ENCODE measurements around the gene AFAP1L2. TPM values are rescaled to one million over a fixed set of nuclear protein-coding genes. Genes with fewer than 3 reads are reported as not detected.

Gene AFAP1L2
- total RNA-seq, 1 donor = 0.94 TPM

DNA sequence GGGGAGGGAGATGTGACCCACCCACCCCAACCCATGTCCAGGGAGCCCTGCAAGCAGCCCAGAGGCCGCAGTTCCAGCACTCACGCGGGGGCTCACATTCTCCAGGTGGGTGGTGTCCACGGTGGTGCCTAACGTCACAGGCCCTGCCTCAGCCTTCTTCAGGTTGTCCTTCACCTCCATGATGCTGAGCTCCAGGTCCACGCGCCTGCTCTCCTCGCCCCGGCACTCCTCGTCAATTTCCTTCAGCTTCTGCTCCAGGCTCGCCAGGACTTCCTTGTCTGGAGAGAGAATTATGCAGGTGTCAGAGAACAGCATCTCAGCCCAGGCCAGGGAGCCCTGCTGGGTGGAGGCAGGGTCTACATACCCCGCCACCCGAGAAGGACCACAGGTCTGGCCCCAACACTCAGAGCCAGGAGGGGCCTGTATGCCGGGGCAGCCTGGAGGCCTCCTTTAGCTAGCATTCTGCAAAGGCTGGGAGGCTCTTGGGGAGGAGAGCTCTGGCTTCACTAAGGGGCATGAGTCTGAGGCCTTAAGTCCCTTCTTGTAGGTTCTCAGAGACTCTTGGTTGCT lies 107.1 kb downstream of the AFAP1L2 start:
- no peak overlapping the region for H3K4me3 ChIP-seq (ENCODE audit: low read length)
- H3K27me3 ChIP-seq (ENCODE audit: insufficient read depth, low read length) = no peaks in the 10 kb centered on the region
- H3K4me1 ChIP-seq (ENCODE audit: insufficient read depth, low read length) = no peaks in the 10 kb centered on the region
- H3K9me3 ChIP-seq (ENCODE audit: low read depth, low read length) = peaks cover 14% of the 10 kb centered on the region

DNA sequence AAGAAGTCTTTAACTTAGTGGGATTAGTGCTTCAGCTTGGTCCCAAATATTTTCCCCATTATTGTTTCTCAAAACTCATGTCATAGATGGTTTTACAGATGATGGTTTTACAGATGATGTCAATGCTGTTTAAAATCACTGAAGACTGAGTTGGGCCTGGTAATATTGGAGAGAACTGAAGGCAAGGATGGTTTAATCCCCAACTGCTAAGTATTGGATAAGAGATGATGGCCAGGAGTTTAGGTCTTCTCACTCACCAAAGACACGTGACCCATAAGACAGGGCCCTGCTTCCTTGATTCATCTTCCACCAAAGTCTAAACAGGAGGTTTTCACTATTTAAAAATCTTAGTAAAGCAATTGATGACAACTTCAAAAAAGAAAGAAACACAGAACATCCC lies 108.9 kb downstream of the AFAP1L2 start:
- Histone ChIP-seq H3K4me3 (ENCODE audit: low read length) (no peak overlapping the region), H3K27me3 (ENCODE audit: insufficient read depth, low read length) (no peaks in the 10 kb centered on the region), H3K9me3 (ENCODE audit: low read depth, low read length) (peaks cover 14% of the 10 kb centered on the region), H3K4me1 (ENCODE audit: insufficient read depth, low read length) (no peaks in the 10 kb centered on the region)

DNA sequence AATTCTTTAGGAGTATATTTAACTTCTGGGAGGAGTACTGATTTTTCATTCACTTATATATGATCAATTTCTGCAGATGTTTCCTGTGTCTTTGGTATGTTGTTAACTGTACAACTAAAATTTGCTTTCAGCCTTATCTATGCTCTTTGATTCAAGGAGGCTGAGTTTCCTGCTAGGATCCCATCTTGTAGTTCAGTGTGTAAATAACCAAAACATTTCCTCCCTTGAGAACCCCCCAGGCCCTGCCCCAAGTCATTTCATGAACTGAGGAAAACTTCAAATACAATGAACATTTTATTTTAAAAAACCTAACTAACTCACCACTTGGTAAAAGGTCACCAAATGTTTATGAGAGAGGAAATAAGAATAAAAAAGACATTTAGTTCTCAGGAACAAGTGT lies 109.8 kb downstream of the AFAP1L2 start:
- peaks cover 14% of the 10 kb centered on the region for H3K9me3 ChIP-seq (ENCODE audit: low read depth, low read length)
- H3K4me1 ChIP-seq (ENCODE audit: insufficient read depth, low read length) = no peaks in the 10 kb centered on the region
- H3K27me3 ChIP-seq (ENCODE audit: insufficient read depth, low read length) = no peaks in the 10 kb centered on the region
- no peak overlapping the region for H3K4me3 ChIP-seq (ENCODE audit: low read length)

DNA sequence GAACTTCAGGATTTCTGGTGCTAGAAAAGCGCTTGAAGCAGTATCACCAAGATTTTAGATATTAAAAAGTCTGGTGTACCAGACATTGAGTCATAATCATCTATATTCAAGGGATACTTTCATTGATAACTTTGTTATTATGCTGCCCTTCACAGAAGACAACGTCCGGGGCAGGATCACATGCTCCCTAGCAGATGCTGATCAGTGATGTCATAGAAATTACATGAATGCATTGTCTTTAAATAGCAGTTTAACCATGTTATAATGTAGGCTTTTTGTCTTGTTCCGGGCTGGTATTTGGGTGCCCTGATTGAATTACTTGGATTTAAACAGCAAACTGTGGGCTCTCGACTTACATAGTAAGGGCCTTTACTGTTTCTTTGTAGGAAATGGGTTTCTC lies 111.2 kb downstream of the AFAP1L2 start:
- Histone ChIP-seq H3K9me3 (ENCODE audit: low read depth, low read length) (peaks cover 14% of the 10 kb centered on the region), H3K4me3 (ENCODE audit: low read length) (no peak overlapping the region), H3K4me1 (ENCODE audit: insufficient read depth, low read length) (no peaks in the 10 kb centered on the region), H3K27me3 (ENCODE audit: insufficient read depth, low read length) (no peaks in the 10 kb centered on the region)

DNA sequence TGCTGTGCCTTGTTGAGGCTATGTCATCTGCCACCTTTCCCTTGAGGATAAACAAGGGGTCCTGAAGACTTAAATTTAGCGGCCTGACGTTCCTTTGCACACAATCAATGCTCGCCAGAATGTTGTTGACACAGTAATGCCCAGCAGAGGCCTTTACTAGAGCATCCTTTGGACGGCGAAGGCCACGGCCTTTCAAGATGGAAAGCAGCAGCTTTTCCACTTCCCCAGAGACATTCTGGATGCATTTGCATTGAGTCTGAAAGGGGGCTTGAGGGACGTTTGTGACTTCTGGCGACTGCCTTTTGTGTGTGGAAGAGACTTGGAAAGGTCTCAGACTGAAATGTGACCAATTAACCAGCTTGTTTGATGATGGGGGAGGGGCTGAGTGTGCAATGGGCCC lies 112.8 kb downstream of the AFAP1L2 start:
- Histone ChIP-seq H3K4me1 (ENCODE audit: insufficient read depth, low read length) (no peaks in the 10 kb centered on the region), H3K4me3 (ENCODE audit: low read length) (no peak overlapping the region), H3K9me3 (ENCODE audit: low read depth, low read length) (peaks cover 14% of the 10 kb centered on the region), H3K27me3 (ENCODE audit: insufficient read depth, low read length) (no peaks in the 10 kb centered on the region)

DNA sequence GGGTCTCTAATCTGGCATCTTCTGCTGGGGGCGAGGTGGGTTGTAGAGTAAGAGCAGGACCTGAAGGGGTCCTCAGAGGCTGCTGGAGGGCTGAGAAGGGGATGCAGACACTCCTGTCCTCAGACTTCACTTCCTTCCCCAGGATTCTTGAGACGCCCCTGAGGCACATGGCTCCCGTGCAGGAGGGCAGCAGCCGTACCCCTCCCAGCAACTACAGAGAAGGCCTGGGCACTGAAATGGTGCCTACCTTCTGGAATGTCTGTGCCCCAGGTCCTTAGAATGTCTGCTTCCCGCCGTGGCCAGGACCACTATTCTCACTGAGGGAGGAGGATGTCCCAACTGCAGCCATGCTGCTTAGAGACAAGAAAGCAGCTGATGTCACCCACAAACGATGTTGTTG lies 113.2 kb downstream of the AFAP1L2 start:
- no peaks in the 10 kb centered on the region for H3K4me1 ChIP-seq (ENCODE audit: insufficient read depth, low read length)
- H3K27me3 ChIP-seq (ENCODE audit: insufficient read depth, low read length) = no peaks in the 10 kb centered on the region
- peaks cover 11% of the 10 kb centered on the region for H3K9me3 ChIP-seq (ENCODE audit: low read depth, low read length)
- H3K4me3 ChIP-seq (ENCODE audit: low read length) = no peak overlapping the region

DNA sequence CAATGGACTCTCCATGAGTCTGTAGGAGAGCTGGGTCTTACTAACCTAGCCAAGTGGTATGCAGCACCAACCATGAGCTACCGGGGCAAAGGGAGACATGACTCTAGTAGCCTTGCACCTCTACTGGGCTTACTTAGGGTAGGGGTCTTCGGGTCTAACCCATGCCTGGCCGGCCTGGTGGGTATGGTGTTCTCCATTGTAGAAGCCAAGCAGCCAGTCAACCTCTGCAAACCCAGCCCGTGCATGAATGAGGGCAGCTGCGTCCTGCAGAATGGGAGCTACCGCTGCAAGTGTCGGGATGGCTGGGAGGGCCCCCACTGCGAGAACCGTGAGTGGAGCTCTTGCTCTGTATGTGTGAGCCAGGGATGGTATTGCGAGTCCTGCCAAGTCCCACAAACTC lies 114.3 kb downstream of the AFAP1L2 start:
- Histone ChIP-seq H3K27me3 (ENCODE audit: insufficient read depth, low read length) (no peaks in the 10 kb centered on the region), H3K4me3 (ENCODE audit: low read length) (no peak overlapping the region), H3K9me3 (ENCODE audit: low read depth, low read length) (peaks cover under 1% of the 10 kb centered on the region), H3K4me1 (ENCODE audit: insufficient read depth, low read length) (no peaks in the 10 kb centered on the region)

DNA sequence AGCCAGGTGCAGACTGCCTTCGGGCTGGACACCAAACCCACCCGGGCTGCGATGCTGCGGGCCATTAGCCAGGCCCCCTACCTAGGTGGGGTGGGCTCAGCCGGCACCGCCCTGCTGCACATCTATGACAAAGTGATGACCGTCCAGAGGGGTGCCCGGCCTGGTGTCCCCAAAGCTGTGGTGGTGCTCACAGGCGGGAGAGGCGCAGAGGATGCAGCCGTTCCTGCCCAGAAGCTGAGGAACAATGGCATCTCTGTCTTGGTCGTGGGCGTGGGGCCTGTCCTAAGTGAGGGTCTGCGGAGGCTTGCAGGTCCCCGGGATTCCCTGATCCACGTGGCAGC lies 115.2 kb downstream of the AFAP1L2 start:
- Histone ChIP-seq H3K4me1 (ENCODE audit: insufficient read depth, low read length) (no peaks in the 10 kb centered on the region), H3K27me3 (ENCODE audit: insufficient read depth, low read length) (no peaks in the 10 kb centered on the region), H3K4me3 (ENCODE audit: low read length) (no peak overlapping the region), H3K9me3 (ENCODE audit: low read depth, low read length) (no peaks in the 10 kb centered on the region)

DNA sequence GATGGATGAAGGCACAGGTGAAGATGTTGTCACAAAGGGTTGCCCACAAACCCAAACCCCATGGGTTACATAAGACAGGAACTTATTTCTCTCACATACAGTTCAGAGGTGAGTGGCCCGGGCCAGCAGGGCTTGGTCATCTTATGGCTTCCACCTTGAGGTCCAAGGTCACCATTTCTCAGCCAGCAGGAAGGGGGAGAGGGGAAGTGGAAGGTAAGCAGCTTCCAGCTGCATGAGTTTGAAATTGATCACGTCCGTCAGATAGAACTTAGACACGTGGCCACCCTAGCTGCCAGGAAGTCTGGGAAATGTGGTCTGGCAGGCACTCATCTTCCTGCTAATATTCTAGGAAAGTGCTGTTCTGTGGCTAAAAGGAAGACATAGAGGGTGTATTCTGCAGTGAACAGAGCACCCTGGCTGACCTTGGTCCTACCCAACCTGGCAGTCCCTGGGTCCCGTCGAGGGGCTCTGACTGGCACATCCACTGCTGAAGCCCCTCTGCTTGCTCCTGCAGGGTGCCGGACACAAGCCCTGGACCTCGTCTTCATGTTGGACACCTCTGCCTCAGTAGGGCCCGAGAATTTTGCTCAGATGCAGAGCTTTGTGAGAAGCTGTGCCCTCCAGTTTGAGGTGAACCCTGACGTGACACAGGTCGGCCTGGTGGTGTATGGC lies 115.7 kb downstream of the AFAP1L2 start:
- Histone ChIP-seq H3K27me3 (ENCODE audit: insufficient read depth, low read length) (no peaks in the 10 kb centered on the region), H3K4me3 (ENCODE audit: low read length) (no peak overlapping the region), H3K4me1 (ENCODE audit: insufficient read depth, low read length) (no peaks in the 10 kb centered on the region), H3K9me3 (ENCODE audit: low read depth, low read length) (no peaks in the 10 kb centered on the region)

DNA sequence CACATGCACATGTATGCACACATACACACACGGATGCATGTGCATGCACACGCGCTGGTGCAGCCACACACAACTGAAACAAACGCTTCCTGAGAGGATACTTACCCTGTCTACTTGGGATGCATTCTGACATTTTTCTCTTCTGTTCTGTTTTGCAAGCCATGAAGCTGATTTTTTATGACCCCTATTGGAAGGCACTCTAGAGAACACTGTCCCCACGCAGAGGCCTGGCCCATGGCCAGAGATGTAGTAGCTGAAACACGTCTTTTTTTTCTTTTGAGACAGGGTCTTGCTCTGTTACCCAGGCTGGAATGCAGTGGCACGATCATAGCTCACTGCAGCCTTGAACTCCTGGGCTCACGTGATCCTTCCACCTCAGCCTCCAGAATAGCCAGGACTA lies 117.4 kb downstream of the AFAP1L2 start:
- Histone ChIP-seq H3K4me1 (ENCODE audit: insufficient read depth, low read length) (no peaks in the 10 kb centered on the region), H3K4me3 (ENCODE audit: low read length) (no peak overlapping the region), H3K9me3 (ENCODE audit: low read depth, low read length) (no peaks in the 10 kb centered on the region), H3K27me3 (ENCODE audit: insufficient read depth, low read length) (no peaks in the 10 kb centered on the region)

DNA sequence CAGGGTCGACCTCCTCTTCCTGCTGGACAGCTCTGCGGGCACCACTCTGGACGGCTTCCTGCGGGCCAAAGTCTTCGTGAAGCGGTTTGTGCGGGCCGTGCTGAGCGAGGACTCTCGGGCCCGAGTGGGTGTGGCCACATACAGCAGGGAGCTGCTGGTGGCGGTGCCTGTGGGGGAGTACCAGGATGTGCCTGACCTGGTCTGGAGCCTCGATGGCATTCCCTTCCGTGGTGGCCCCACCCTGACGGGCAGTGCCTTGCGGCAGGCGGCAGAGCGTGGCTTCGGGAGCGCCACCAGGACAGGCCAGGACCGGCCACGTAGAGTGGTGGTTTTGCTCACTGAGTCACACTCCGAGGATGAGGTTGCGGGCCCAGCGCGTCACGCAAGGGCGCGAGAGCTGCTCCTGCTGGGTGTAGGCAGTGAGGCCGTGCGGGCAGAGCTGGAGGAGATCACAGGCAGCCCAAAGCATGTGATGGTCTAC lies 118.3 kb downstream of the AFAP1L2 start:
- Histone ChIP-seq H3K9me3 (ENCODE audit: low read depth, low read length) (no peaks in the 10 kb centered on the region), H3K27me3 (ENCODE audit: insufficient read depth, low read length) (no peaks in the 10 kb centered on the region), H3K4me1 (ENCODE audit: insufficient read depth, low read length) (no peaks in the 10 kb centered on the region), H3K4me3 (ENCODE audit: low read length) (no peak overlapping the region)

DNA sequence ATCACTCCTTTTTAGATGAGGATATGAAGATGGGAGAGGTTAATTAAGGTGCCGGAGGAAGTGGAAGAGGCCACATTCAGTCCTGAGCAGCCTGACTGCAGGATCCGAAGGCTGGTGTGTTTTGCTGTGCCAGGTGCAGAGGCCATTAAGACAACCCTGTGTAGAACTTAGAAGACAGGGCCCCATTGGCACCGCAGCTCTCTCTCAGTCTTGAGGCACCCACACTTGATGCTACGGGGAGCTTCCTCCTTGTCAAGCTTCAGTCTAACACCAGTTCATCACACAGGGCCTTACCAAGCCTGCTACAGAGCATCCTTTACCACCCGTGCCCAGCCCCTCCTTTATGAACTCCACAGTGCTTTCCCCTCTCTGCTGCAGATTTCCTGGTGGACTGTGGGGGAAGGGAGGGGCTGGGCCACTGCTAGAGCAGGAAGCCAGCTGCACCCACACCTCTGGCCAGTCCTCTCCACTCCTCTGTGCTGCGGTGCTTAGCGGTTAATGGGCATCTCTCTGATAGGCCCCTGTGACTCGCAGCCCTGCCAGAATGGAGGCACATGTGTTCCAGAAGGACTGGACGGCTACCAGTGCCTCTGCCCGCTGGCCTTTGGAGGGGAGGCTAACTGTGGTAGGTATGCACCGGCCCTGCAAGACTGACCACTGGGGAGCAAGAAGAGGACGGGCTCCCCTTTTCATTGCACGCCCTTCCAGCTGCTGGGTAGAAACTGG lies 119.8 kb downstream of the AFAP1L2 start:
- Histone ChIP-seq H3K4me1 (ENCODE audit: insufficient read depth, low read length) (no peaks in the 10 kb centered on the region), H3K27me3 (ENCODE audit: insufficient read depth, low read length) (no peaks in the 10 kb centered on the region), H3K9me3 (ENCODE audit: low read depth, low read length) (no peaks in the 10 kb centered on the region), H3K4me3 (ENCODE audit: low read length) (no peak overlapping the region)

DNA sequence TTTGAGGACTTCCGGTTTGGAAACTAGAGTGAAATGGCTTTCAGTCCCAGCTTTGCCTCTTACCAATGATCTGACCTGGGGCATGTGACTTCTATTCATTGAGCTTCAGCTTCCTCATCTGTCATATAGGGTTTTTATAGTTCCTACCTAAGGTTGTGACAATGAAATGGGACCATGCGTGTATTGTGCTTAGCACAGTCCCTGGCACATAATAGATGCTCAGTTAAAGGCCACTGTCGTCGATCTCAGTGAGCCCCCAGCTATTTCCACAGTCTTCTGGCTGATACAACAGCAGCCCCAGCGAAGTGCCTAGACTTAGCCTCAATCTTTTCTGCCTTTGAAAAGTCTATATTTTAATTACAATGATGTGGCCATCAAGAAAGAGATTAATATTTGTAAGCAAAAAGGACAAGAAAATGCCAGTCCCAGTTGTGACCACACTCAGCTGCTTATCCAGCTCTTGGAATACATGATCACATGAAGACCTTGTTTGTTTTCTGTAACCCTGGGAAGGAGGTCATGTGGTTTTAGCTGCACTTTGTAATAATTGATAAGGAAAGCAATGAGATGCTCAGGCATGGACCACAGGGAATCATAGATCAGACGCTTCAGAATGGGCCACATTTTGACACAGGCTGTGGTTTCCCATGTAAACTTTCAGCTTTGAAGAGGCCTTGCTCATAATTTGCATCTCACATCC lies 120.6 kb downstream of the AFAP1L2 start:
- Histone ChIP-seq H3K27me3 (ENCODE audit: insufficient read depth, low read length) (no peaks in the 10 kb centered on the region), H3K4me3 (ENCODE audit: low read length) (no peak overlapping the region), H3K4me1 (ENCODE audit: insufficient read depth, low read length) (no peaks in the 10 kb centered on the region), H3K9me3 (ENCODE audit: low read depth, low read length) (no peaks in the 10 kb centered on the region)

DNA sequence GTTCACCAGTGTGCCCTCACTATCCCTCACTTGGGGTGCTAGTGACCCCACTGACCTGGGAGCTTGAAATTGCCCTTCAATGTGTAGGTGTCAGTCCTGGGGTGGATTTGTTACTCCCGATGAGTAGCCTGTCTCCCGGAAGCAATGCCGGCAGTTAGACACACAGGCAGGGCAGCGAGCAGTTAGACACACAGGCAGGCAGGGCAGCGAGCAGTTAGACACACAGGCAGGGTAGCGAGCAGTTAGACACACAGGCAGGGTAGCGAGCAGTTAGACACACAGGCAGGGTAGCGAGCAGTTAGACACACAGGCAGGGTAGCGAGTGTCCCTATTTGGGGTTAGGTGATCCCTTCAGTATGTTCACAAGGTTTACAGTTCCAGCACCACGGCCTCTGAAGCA lies 121.2 kb downstream of the AFAP1L2 start:
- no peaks in the 10 kb centered on the region for H3K4me1 ChIP-seq (ENCODE audit: insufficient read depth, low read length)
- no peaks in the 10 kb centered on the region for H3K27me3 ChIP-seq (ENCODE audit: insufficient read depth, low read length)
- no peak overlapping the region for H3K4me3 ChIP-seq (ENCODE audit: low read length)
- H3K9me3 ChIP-seq (ENCODE audit: low read depth, low read length) = no peaks in the 10 kb centered on the region

DNA sequence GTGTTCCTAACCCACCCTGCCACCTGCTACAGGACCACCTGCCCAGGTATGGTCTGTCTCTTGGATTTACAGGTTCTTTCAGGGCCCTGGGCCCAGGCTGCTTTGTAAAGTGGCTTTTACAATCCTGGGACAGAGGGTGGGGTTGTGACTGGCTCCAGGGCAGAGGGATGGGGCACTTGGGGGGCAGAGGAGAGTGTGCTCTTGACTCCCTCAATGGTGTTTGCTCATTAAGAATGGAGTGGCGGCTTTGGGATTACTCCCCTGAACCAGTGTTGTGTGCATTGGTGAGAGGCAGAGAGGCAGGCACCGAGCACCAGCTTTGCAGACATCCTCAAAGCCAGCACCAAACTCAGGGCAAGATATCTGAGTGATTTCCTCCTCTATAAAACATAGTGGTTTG lies 121.8 kb downstream of the AFAP1L2 start:
- no peaks in the 10 kb centered on the region for H3K9me3 ChIP-seq (ENCODE audit: low read depth, low read length)

More for the DNA sequence above, 121.8 kb downstream of the AFAP1L2 start:
- H3K4me1 ChIP-seq (ENCODE audit: insufficient read depth, low read length) = no peaks in the 10 kb centered on the region
- no peak overlapping the region for H3K4me3 ChIP-seq (ENCODE audit: low read length)
- no peaks in the 10 kb centered on the region for H3K27me3 ChIP-seq (ENCODE audit: insufficient read depth, low read length)

Measured in mononuclear cell (primary cell).